Common myeloid progenitor, CD34-positive (primary cell): Measurements from ENCODE around the gene NFATC4.
A peak's percentile ranks its signal among the peaks of the same experiment; 100 is the strongest.

Experiments
- CTCF ChIA-PET: fragments of 350-600 bp; sonication (Branson Sonifier 250); formaldehyde crosslinking; loops from one replicate; lab custom pipeline; 2021; ENCODE audit warnings: antibody characterized with exemption; lab: Charles Lee
- POLR2A ChIA-PET: fragments of 350-600 bp; sonication (Branson Sonifier 250); formaldehyde crosslinking; loops from one replicate; lab custom pipeline; 2021; ENCODE audit warnings: antibody characterized with exemption; lab: Charles Lee
- DNase-seq, 3 donors: peaks; one replicate each; pipeline versions ENCODE4 v3.0.0 to v3.0.0-alpha.2; 2013
- H3K27ac ChIP-seq, 2 experiments: 1 replicate in 1 of 2; 2 replicates in 1 of 2; pipeline ENCODE4 v1.7.0; 2013; ENCODE audit warnings: inconsistent platforms in 2 of 2, low read length in 2 of 2, mild to moderate bottlenecking in 2 of 2, low read depth in 1 of 2, moderate library complexity in 1 of 2; ENCODE audit not compliant: severe bottlenecking in 2 of 2, insufficient read depth in 1 of 2, poor library complexity in 1 of 2
- H3K27me3 ChIP-seq, 5 experiments: replicated peaks in 2 of 5; 1 replicate in 3 of 5; 2 replicates in 2 of 5; pipeline versions ENCODE4 v1.6.1 to v1.7.0; 2013; ENCODE audit warnings: low read length in 4 of 5, mild to moderate bottlenecking in 2 of 5, moderate library complexity in 2 of 5, inconsistent platforms in 1 of 5; ENCODE audit not compliant: insufficient read depth in 5 of 5, control insufficient read depth in 4 of 5
- H3K36me3 ChIP-seq, 4 experiments: 1 replicate in 2 of 4; 2 replicates in 2 of 4; pipeline versions ENCODE4 v1.6.1 to v1.7.0; 2013; ENCODE audit warnings: low read length in 3 of 4, control low read depth in 1 of 4, mild to moderate bottlenecking in 1 of 4; ENCODE audit not compliant: control insufficient read depth in 4 of 4, insufficient read depth in 4 of 4
- H3K4me1 ChIP-seq, 4 experiments: 1 replicate in 3 of 4; 2 replicates in 1 of 4; pipeline versions ENCODE4 v1.6.1 to v1.7.1; 2013; ENCODE audit warnings: low read length in 3 of 4, mild to moderate bottlenecking in 3 of 4, control low read depth in 1 of 4, inconsistent platforms in 1 of 4, moderate library complexity in 1 of 4; ENCODE audit not compliant: control insufficient read depth in 4 of 4, insufficient read depth in 4 of 4; ENCODE audit errors: control extremely low read depth in 1 of 4
- H3K4me3 ChIP-seq, 7 experiments: 1 replicate in 4 of 7; 2 replicates in 3 of 7; pipeline versions ENCODE4 v1.5.1 to v1.7.0; 2013; ENCODE audit warnings: mild to moderate bottlenecking in 7 of 7, low read length in 6 of 7, moderate library complexity in 6 of 7, inconsistent platforms in 2 of 7, low read depth in 2 of 7, control low read depth in 1 of 7; ENCODE audit not compliant: insufficient read depth in 4 of 7, control insufficient read depth in 1 of 7; ENCODE audit errors: extremely low read depth in 1 of 7
- H3K9me3 ChIP-seq, 5 experiments: 1 replicate in 4 of 5; 2 replicates in 1 of 5; pipeline versions ENCODE4 v1.6.1 to v1.7.1; 2013; ENCODE audit warnings: low read length in 4 of 5, mild to moderate bottlenecking in 2 of 5, inconsistent platforms in 1 of 5, low read depth in 1 of 5, moderate library complexity in 1 of 5; ENCODE audit not compliant: control insufficient read depth in 4 of 5, insufficient read depth in 2 of 5; ENCODE audit errors: control extremely low read depth in 1 of 5
- WGBS: methylation state at CpG from one replicate; pipeline ENCODE4 v1.1.5; 2013; ENCODE audit not compliant: insufficient coverage; 5-methylcytosine and 5-hydroxymethylcytosine counted together

The NFATC4 gene

GRCh38 chr14:24409956-24410355 is 42.0 kb downstream of the NFATC4 start:
- CTCF ChIA-PET: interaction anchor here (1.0 to 23.8 kb wide), 18 partner anchors 9 to 79 kb away, joined by 3 to 489 read pairs (median 7); partner anchors contain the start of genes CBLN3, KHNYN and NYNRIN
- Histone ChIP-seq H3K4me1 (no peaks in the 10 kb centered on the region), H3K27ac (no peak overlapping the region), H3K36me3 (peaks cover 0 to 69% (median 35%) of the 10 kb centered on the region in 4 experiments), H3K27me3 (no peaks in the 10 kb centered on the region), H3K4me3 (no peak overlapping the region), H3K9me3 (no peaks in the 10 kb centered on the region)
- POLR2A ChIA-PET: interaction anchor here (0.7 kb wide), 1 partner anchor 74 kb away, joined by 3 read pairs; no protein-coding TSS in a partner anchor
- no peak for DNase-seq
- WGBS: 98% methylated on average over 10 of the region's 10 CpGs

- Histone ChIP-seq H3K4me1 (no peaks in the 10 kb centered on the region), H3K9me3 (no peaks in the 10 kb centered on the region), H3K36me3 (peaks cover 0 to 79% (median 38%) of the 10 kb centered on the region in 4 experiments), H3K27me3 (no peaks in the 10 kb centered on the region), H3K4me3 (no peak overlapping the region), H3K27ac (no peak overlapping the region)
- POLR2A ChIA-PET: no interaction called here
- CTCF ChIA-PET: interaction anchor here (0.8 to 23.8 kb wide), 18 partner anchors 7 to 114 kb away, joined by 3 to 489 read pairs (median 8); partner anchors contain the start of genes CBLN3, KHNYN and NYNRIN
- DNase-seq: peak; percentile 64 to 78 (median 76)
- WGBS: 71% methylated on average over 12 of the region's 16 CpGs
Observed at GRCh38 chr14:24411443-24412389, 43.7 kb downstream of the NFATC4 start.

GRCh38 chr14:24414077-24414476 is 46.1 kb downstream of the NFATC4 start:
- Histone ChIP-seq H3K27me3 (peaks cover 0 to 6% (median 4%) of the 10 kb centered on the region in 5 experiments), H3K27ac (no peak overlapping the region), H3K4me3 (no peak overlapping the region), H3K36me3 (peaks cover 0 to 64% (median 27%) of the 10 kb centered on the region in 4 experiments), H3K9me3 (no peaks in the 10 kb centered on the region), H3K4me1 (peaks cover 0 to 6% (median 0%) of the 10 kb centered on the region in 4 experiments)
- DNase-seq: no peak
- ChIA-PET POLR2A (no interaction called here), CTCF (interaction anchor here (0.6 to 23.8 kb wide), 16 partner anchors 14 to 87 kb away, joined by 3 to 489 read pairs (median 6); partner anchors contain the start of genes CBLN3, KHNYN, NYNRIN and RIPK3)
- no CpG with 5 or more reads among the region's 1 CpG for WGBS

GRCh38 chr14:24414732-24415420 is 46.9 kb downstream of the NFATC4 start:
- H3K27ac ChIP-seq: no peak overlapping the region
- no peaks in the 10 kb centered on the region for H3K9me3 ChIP-seq
- peaks cover 0 to 56% (median 24%) of the 10 kb centered on the region in 4 experiments for H3K36me3 ChIP-seq
- 99% methylated on average over 11 of the region's 15 CpGs for WGBS
- peaks cover 0 to 6% (median 0%) of the 10 kb centered on the region in 4 experiments for H3K4me1 ChIP-seq
- POLR2A ChIA-PET: no interaction called here
- H3K27me3 ChIP-seq: peaks cover 0 to 13% (median 5%) of the 10 kb centered on the region in 5 experiments
- no peak overlapping the region for H3K4me3 ChIP-seq
- CTCF ChIA-PET: interaction anchor here (0.5 to 23.8 kb wide), 8 partner anchors 15 to 169 kb away, joined by 3 to 489 read pairs (median 5); partner anchors contain the start of genes CBLN3 and KHNYN
- no peak for DNase-seq

GRCh38 chr14:24415421-24416253 is 47.7 kb downstream of the NFATC4 start:
- 95% methylated on average over 17 of the region's 25 CpGs for WGBS
- DNase-seq: no peak
- no peak overlapping the region for H3K27ac ChIP-seq
- H3K9me3 ChIP-seq: no peaks in the 10 kb centered on the region
- POLR2A ChIA-PET: no interaction called here
- peaks cover 0 to 49% (median 21%) of the 10 kb centered on the region in 4 experiments for H3K36me3 ChIP-seq
- peaks cover 0 to 16% (median 9%) of the 10 kb centered on the region in 5 experiments for H3K27me3 ChIP-seq
- no peak overlapping the region for H3K4me3 ChIP-seq
- H3K4me1 ChIP-seq: peaks cover 0 to 6% (median 0%) of the 10 kb centered on the region in 4 experiments
- CTCF ChIA-PET: interaction anchor here (1.0 to 23.8 kb wide), 5 partner anchors 14 to 109 kb away, joined by 3 to 489 read pairs (median 3); partner anchors contain the start of genes CBLN3 and KHNYN
